SK-N-SH treated with all-trans-retinoic acid at 6 μM for 48 hours (cell line): ENCODE data around the gene CA5A.
"Not testable (repeated sequence)": the region's sequence is repeated elsewhere in the genome, so short reads cannot be mapped to it uniquely, and the experiment has no call there.

Source experiments
- ZFP3 ChIP-seq: fragments of 250-450 bp; sonication (Bioruptor Pico); IDR thresholded peaks from 2 replicates; pipeline ENCODE4 v1.5.0; 2020; ENCODE audit warnings: mild to moderate bottlenecking, moderate library complexity
- TF ChIP-seq, protein P1 (sequence below): fragments of 250-450 bp; sonication (Bioruptor Pico); IDR thresholded peaks from 2 replicates; pipeline ENCODE4 v1.8.0; 2020; ENCODE audit warnings: mild to moderate bottlenecking, moderate library complexity, borderline replicate concordance

- TF ChIP-seq, protein P1, sequence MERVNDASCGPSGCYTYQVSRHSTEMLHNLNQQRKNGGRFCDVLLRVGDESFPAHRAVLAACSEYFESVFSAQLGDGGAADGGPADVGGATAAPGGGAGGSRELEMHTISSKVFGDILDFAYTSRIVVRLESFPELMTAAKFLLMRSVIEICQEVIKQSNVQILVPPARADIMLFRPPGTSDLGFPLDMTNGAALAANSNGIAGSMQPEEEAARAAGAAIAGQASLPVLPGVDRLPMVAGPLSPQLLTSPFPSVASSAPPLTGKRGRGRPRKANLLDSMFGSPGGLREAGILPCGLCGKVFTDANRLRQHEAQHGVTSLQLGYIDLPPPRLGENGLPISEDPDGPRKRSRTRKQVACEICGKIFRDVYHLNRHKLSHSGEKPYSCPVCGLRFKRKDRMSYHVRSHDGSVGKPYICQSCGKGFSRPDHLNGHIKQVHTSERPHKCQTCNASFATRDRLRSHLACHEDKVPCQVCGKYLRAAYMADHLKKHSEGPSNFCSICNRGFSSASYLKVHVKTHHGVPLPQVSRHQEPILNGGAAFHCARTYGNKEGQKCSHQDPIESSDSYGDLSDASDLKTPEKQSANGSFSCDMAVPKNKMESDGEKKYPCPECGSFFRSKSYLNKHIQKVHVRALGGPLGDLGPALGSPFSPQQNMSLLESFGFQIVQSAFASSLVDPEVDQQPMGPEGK (CRISPR knock-in tag): not testable (repeated sequence)
- not testable (repeated sequence) for TF ChIP-seq ZFP3 (CRISPR knock-in tag)
Observed at GRCh38 chr16:87863327-87863635, 73.0 kb downstream of the CA5A start.
